Gastroesophageal sphincter (tissue), 4 donors: ENCODE measurements around the gene FAM111B. TPM values are rescaled to one million over a fixed set of nuclear protein-coding genes. Genes with fewer than 3 reads are reported as not detected.
A peak's percentile ranks its signal among the peaks of the same experiment; 100 is the strongest.

Experiments used
- ATAC-seq: fragments of 150-250 bp; one replicate; pipeline ENCODE4 v1.9.1; 2016; ENCODE audit warnings: mild to moderate bottlenecking, moderate library complexity
- H3K27ac ChIP-seq, 4 donors: fragments of 200-600 bp; sonication (generic) in 3 of 4; 1 replicate in 3 of 4; 2 replicates in 1 of 4; pipeline ENCODE4 v1.5.1; 2016 to 2019
- H3K27me3 ChIP-seq: fragments of 200-600 bp; sonication (generic); one replicate; pipeline ENCODE4 v1.5.1; 2019
- H3K36me3 ChIP-seq, 2 donors: fragments of 200-600 bp; sonication (generic); one replicate each; pipeline ENCODE4 v1.5.1; 2019; ENCODE audit warnings: control low read depth in 1 of 2
- H3K4me1 ChIP-seq, 3 donors: fragments of 200-600 bp; sonication (generic); 1 replicate in 2 of 3; 2 replicates in 1 of 3; pipeline ENCODE4 v1.5.1; 2016 to 2019; ENCODE audit warnings: control low read depth in 2 of 3
- H3K4me3 ChIP-seq, 2 donors: fragments of 200-600 bp; sonication (generic); one replicate each; pipeline ENCODE4 v1.5.1; 2019; ENCODE audit warnings: mild to moderate bottlenecking in 1 of 2, moderate library complexity in 1 of 2
- H3K9me3 ChIP-seq, 3 donors: fragments of 200-600 bp; sonication (generic); one replicate each; pipeline ENCODE4 v1.5.1; 2017 to 2019; ENCODE audit warnings: control low read depth in 2 of 3
- EP300 ChIP-seq: sonication (generic); formaldehyde crosslinking; IDR thresholded peaks from one replicate; pipeline ENCODE4 v1.6.1; 2017; ENCODE audit warnings: antibody characterized with exemption, mild to moderate bottlenecking
- POLR2A ChIP-seq, 2 donors: fragments of 450-650 bp; IDR thresholded peaks; one replicate each; pipeline ENCODE4 v1.6.1; 2017; ENCODE audit warnings: antibody characterized with exemption in 2 of 2, mild to moderate bottlenecking in 2 of 2, moderate library complexity in 1 of 2
- POLR2AphosphoS5 ChIP-seq: sonication (generic); formaldehyde crosslinking; IDR thresholded peaks from one replicate; pipeline ENCODE4 v1.6.1; 2017; ENCODE audit warnings: antibody characterized with exemption
- WGBS, 2 donors: methylation state at CpG; one replicate each; pipeline ENCODE4 v1.1.5; 2018; ENCODE audit warnings: low coverage in 1 of 2; 5-methylcytosine and 5-hydroxymethylcytosine counted together
- total RNA-seq, 4 donors: library from RNA; depleted of rRNA; stranded (reverse); fragments of >200 nt; gene quantifications; one replicate each; pipeline ENCODE4 v1.1.0, GENCODE V29; 2016
- TF ChIP-seq, protein P1 (sequence below), 4 experiments: fragments of 200-600 bp in 2 of 4; fragments of 450-650 bp in 2 of 4; sonication (generic) in 1 of 4; IDR thresholded peaks; one replicate each; pipeline ENCODE4 v1.5.1; 2017 to 2019; ENCODE audit warnings: antibody characterized with exemption in 4 of 4, mild to moderate bottlenecking in 2 of 4, moderate library complexity in 2 of 4

The FAM111B gene
- total RNA-seq, 4 donors from 2014 or later, result 0.13 to 1.4 TPM; not detected in 2

DNA sequence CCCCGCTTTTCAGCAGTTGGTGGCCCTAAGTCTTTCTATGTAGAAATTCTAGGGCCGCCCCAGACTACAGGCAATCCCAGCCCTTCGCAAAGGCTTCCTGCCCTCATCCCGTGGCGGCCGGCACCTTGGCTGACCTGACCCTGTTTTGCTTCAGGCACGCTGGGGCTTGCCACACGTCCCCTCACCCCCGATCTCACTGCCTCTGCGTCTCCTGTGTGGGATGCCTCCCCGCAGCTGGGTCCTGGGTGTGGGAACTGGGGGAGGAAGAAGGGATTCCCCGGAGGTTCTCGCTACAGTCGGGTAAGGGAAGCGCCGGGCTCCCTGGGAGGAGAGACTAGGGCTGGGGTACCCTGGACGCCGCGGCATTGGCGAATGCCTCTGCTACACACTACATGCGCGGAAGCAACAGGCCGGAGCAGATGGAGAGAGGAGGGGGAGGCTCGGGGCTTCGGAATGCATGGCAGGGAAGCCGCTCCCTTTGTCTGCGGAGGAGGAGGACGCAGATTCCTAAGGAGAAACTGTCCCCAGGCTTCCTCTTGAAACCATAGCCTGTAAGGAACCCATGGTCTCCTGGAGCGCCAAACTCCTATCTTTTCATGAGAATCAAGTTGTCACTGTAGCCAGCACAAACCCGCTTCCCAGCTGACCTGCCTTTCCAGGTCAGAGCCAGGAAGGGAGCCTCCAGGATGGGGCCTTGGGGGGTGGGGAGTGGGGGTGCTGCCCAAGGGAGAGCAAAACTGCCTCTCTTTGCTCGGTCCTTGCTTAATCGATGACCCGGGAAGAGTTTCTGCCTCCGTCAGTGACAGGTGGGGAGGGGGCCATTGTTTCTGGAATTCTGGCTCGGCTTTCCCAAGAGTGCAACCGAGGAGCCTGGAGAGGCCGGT, 66.3 kb downstream of the FAM111B start:
- Histone ChIP-seq H3K4me1 (peaks cover 0 to 26% (median 11%) of the 10 kb centered on the region in 3 donors), H3K36me3 (no peaks in the 10 kb centered on the region), H3K9me3 (no peaks in the 10 kb centered on the region), H3K4me3 (peak overlapping the region; percentile 50 to 73), H3K27ac (peak overlapping the region in 3 of 4 donors; percentile 66 to 77 (median 73)), H3K27me3 (peaks cover 14% of the 10 kb centered on the region)
- ATAC-seq, result no peak
- TF ChIP-seq, protein P1, sequence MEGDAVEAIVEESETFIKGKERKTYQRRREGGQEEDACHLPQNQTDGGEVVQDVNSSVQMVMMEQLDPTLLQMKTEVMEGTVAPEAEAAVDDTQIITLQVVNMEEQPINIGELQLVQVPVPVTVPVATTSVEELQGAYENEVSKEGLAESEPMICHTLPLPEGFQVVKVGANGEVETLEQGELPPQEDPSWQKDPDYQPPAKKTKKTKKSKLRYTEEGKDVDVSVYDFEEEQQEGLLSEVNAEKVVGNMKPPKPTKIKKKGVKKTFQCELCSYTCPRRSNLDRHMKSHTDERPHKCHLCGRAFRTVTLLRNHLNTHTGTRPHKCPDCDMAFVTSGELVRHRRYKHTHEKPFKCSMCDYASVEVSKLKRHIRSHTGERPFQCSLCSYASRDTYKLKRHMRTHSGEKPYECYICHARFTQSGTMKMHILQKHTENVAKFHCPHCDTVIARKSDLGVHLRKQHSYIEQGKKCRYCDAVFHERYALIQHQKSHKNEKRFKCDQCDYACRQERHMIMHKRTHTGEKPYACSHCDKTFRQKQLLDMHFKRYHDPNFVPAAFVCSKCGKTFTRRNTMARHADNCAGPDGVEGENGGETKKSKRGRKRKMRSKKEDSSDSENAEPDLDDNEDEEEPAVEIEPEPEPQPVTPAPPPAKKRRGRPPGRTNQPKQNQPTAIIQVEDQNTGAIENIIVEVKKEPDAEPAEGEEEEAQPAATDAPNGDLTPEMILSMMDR (IDR thresholded peaks at IDR 0.05), result no peak
- WGBS, 2 donors, result 3% methylated on average over 6 to 12 of the region's 37 CpGs

- TF ChIP-seq POLR2AphosphoS5, result peak; percentile 32
- TF ChIP-seq, protein P1 (IDR thresholded peaks at IDR 0.05), result no peak
- Histone ChIP-seq H3K36me3 (no peaks in the 10 kb centered on the region), H3K27me3 (peaks cover 14% of the 10 kb centered on the region), H3K4me1 (peaks cover 0 to 26% (median 11%) of the 10 kb centered on the region in 3 donors), H3K9me3 (no peaks in the 10 kb centered on the region), H3K4me3 (peak overlapping the region in 1 of 2 donors; percentile 73), H3K27ac (peak overlapping the region in 3 of 4 donors; percentile 66 to 77 (median 73))
- peak; percentile 48 for ATAC-seq
- 48 to 63% methylated on average over 4 to 5 of the region's 7 CpGs for WGBS, 2 donors
Observed at GRCh38 chr11:59173964-59174663, 67.1 kb downstream of the FAM111B start.

DNA sequence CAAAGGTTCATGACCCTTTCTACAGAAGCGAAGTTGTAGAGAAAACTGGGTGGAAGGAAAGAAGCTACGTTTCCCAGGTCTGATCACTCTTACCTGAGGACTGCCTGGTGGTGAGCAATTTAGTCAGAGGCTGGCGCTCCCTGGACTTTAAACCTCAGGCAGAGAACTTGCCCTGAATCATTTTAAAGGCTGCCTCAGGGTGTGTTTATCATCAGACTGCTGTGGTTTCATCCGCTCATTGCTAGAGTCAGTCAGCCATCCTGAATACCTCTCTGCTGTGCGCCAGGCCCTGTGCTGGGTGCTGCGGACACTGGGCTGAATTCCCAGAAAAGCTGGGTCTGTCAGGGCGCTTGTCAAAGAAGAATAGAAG, 67.6 kb downstream of the FAM111B start:
- Histone ChIP-seq H3K27ac (peak overlapping the region in 3 of 4 donors; percentile 0 to 77 (median 41)), H3K27me3 (peaks cover 14% of the 10 kb centered on the region), H3K4me1 (peaks cover 0 to 26% (median 11%) of the 10 kb centered on the region in 3 donors), H3K36me3 (no peaks in the 10 kb centered on the region), H3K4me3 (no peak overlapping the region), H3K9me3 (no peaks in the 10 kb centered on the region)
- ATAC-seq, result no peak
- TF ChIP-seq EP300 (no peak), POLR2A (IDR thresholded peaks at IDR 0.05) (no peak), POLR2AphosphoS5 (no peak)
- TF ChIP-seq, protein P1 (IDR thresholded peaks at IDR 0.05), result no peak
- WGBS, 2 donors, result 85 to 100% methylated on average over 3 to 6 of the region's 7 CpGs

GRCh38 chr11:59175091-59175501, 68.1 kb downstream of the FAM111B start:
- Histone ChIP-seq H3K9me3 (no peaks in the 10 kb centered on the region), H3K27me3 (peaks cover 14% of the 10 kb centered on the region), H3K4me3 (no peak overlapping the region), H3K36me3 (no peaks in the 10 kb centered on the region), H3K4me1 (peaks cover 0 to 26% (median 11%) of the 10 kb centered on the region in 3 donors), H3K27ac (peak overlapping the region in 3 of 4 donors; percentile 0 to 41 (median 26))
- 69% methylated on average over 3 of the region's 4 CpGs; no CpG with 5 or more reads in 1 of the 2 donors for WGBS, 2 donors
- TF ChIP-seq EP300 (no peak), POLR2A (IDR thresholded peaks at IDR 0.05) (no peak), POLR2AphosphoS5 (no peak)
- TF ChIP-seq, protein P1 (IDR thresholded peaks at IDR 0.05), result no peak
- ATAC-seq, result no peak
